GM19455 (cell line): ENCODE data around the gene ADRA2C.

Experiments
- ATAC-seq: cut with Tn5 transposase; IDR thresholded peaks from one replicate; pipeline ENCODE4 v1.9.1; 2021; ENCODE audit not compliant: unreplicated experiment

The ADRA2C gene

DNA sequence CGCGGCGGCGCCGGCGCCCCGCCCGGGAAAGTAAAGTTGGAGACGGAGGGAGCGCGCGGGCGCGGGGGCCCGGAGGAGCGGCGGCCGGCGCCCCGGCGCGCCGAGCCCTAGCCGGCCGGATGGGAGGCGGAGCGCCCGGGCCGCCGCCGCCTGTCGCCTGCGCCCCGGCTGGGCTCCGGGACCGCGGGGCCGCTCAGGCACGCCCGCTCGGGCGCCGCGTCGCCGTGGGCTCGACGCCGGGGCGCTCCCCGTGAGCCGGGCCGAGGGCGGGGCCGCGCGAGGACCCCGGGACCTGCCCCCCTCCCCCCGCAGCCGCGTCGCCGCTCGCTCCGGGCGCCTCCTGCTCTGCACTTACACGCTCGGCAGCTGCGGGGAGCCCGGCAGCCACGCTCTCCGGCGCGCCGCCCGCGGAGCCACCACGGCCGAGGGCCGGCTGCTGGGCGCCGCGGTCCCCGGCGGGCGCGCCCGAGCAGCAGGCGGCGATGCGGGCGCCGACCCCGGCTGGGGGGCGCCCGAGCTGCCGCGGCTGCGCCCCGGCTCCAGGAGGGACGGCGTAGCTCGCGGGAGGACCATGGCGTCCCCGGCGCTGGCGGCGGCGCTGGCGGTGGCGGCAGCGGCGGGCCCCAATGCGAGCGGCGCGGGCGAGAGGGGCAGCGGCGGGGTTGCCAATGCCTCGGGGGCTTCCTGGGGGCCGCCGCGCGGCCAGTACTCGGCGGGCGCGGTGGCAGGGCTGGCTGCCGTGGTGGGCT is at the start of gene ADRA2C:
Gene ADRA2C (plus strand): TSS at position 350 of the 749 bp plus-strand sequence. CDS start 222 bp downstream, at position 572.
- no peak for ATAC-seq

- ATAC-seq = no peak
Observed at GRCh38 chr4:3716631-3717235, 49.5 kb upstream of the ADRA2C start.

DNA sequence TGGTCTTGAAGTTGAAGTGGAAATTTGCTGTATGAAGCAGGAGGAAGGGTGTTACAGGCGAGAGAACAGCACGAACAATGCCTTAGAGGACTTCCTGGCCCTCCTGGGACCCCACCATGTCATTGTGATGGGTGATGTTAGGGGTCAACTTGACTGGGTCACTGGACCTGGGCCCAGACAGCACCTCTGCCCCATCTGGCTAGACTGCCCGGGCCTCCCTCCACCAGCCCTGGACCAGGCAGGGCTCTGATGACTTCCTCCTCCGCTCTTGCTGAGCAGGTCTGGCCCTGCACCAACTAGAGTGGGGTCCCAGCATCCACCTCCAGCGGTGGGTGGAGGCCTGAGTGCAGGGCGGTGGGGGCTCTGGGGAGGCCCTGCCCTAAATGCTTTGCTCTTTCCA is 48.9 kb upstream of the ADRA2C start:
- ATAC-seq = no peak

GRCh38 chr4:3718462-3718861 is 47.7 kb upstream of the ADRA2C start:
- ATAC-seq = no peak

GRCh38 chr4:3719191-3719590 is 47.0 kb upstream of the ADRA2C start:
- no peak for ATAC-seq

DNA sequence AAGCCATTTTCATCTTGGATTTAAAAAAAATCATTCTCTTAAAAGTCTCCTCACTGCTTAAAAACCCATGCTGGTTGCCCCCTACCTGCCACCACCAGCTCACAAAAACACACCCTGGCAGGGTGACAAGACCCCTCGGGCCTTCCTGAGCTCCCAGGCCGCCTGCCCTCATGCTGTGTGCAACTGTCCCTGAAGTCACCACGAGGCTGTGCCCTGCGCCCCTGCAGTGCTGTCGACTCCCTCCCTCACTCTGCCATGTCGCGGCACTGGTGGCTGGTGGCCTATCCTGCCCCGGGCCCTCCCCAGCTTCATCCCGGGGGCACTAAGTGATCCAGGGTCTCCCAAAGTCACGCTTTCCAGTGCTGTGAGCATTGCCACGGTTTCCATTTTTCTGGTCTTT is 46.3 kb upstream of the ADRA2C start:
- ATAC-seq = no peak

GRCh38 chr4:3720466-3720865 is 45.7 kb upstream of the ADRA2C start:
- no peak for ATAC-seq

DNA sequence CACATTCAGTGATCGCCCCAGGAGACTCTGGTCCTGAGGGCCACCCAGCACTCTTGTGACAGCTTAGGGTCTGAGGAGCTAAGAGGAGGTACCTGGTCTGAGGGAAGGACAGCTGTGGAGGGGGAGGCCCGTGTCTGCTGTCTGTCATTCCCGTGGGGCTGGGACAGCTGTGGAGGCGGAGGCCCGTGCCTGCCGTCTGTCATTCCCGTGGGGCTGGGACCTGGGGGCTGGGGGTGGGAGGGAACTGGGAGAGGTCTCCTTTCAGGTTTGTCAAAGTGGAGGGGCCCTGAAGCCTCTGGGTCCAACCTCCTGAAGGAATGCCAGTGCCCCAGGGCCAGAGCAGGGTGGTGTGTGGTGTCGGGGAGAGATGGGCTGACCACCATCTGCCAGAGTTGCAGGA is 45.0 kb upstream of the ADRA2C start:
- ATAC-seq = no peak

DNA sequence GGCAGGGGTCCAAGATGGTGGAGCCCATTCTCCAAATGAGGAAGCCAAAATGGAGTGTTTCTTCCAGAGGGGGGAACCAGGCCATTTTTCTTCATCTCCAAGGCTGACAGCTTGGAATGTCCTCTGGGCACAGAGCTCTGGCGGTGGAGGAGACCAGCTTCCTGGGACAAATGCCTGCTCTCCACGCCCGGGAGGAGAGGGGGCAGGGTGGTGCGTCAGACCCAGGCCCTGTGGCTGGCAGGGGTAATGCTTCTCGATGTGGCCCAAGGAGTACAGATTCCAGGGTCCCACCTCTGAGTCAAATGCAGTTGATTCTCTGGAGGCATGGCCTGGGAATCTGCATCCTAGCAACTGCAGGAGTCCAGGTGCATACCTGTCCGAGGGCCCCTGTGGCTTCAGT is 44.6 kb upstream of the ADRA2C start:
- ATAC-seq = no peak

DNA sequence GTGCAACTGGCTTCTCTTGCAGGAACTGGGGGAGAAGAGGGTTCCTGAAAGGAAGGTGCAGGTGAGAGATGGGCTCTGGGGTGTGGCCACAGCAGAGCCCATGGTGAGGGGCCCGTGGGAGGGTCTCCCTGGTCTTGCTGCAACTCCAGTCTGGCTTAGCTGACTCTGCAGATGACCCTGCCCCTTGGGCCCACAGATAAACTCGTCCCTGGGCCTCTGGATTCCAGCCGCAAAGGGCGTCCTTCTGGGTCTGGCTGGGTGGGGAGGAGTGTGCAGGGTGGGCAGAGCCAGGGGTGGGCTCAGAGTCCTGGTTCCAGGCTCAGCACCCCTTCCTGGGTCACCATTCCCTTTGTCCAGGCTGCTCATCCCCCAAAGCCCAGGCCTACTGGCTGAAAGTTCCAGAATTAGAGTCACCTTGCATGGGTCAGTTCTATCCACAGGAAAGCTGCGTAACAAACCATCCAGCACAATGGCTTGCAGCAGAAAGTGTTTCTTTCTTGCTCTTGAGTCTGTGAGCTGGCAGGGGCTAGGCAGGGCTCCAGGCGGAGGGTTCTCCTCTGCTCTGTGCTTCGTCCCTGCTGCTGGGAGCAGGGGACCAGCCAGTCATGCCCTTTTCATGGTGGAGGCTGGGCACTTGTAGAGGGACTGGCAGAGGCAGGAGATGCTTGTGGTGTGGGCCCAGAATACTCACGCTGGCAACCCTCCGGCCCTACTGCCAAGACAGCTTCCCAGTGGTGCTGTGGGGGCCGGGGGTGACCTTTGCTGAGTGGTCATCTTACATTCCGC is 43.5 kb upstream of the ADRA2C start:
- no peak for ATAC-seq

- ATAC-seq = no peak
Observed at GRCh38 chr4:3723232-3723642, 42.9 kb upstream of the ADRA2C start.

DNA sequence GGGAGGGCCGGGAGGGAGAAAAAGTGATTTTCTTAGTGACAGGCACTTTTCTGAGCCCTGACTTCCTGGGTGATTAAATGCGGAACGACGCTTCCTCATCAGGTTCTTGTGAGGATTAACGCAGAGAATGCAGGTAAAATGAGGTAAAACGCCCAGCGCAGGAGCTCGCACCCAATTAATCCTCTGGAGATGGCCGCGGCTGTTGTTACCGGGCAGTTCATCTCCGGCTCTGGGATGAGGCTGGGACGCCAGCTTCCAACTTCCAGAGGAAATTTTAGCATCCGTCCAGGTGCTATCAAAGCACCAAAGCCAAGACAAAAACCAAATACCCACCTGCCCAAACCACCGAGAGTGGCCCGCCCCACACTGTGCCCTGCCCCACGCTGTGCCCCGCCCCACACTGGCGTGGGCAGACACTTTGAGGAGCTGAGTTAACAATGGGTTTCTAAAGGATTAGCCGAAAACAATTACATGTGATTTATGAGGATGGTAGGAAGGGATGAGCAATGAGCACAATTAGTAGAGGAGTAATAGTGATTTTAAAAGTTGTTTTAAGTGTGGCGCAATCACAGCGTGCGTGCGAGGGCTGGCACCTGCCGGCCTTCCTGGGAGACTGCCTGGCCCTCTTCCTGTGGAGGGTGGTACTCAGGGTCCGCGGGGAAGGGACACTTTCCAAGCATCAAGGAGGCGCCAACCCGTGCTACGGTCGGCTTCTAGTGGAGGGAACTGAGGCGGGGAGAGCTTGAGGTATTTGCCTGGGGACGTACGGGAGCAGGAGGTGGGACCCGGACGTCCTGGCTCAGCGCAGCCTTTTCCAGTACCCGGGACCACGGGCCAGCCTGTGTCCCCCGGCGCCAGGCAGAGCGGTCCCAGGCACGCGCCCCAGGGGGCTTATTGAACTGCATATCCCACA is 41.6 kb upstream of the ADRA2C start:
- no peak for ATAC-seq

GRCh38 chr4:3725936-3726870 is 40.0 kb upstream of the ADRA2C start:
- no peak for ATAC-seq

DNA sequence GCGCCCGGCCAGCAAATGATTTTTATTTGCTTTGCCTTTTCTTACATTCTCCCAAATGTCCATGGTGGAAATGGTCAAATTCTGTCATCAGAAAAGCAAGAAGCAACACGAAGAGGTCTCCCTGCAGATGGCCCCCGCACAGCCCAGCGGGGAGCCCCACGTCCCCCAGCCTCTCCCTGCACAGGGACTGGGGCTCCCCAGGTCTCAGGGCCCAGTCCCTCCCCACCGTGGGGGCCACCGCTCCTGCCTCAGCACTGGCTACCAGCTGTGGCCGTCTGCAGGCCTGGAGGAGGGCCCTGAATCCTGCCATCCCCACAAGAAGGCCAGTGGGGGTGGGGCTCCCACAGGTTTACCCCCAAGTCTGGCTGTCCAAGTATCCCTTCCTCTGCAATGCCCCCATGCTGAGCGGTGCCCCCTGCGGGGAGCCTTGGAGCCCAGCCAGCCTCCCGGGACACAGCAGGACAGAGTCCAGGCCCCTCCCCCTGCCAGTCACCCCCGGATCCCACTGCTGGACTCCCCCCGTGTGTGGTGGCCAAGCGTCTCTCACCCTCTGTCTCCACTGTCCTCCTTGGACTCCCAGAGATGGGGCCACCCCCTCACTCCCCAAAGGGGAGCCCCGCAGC is 38.2 kb upstream of the ADRA2C start:
- ATAC-seq = no peak

DNA sequence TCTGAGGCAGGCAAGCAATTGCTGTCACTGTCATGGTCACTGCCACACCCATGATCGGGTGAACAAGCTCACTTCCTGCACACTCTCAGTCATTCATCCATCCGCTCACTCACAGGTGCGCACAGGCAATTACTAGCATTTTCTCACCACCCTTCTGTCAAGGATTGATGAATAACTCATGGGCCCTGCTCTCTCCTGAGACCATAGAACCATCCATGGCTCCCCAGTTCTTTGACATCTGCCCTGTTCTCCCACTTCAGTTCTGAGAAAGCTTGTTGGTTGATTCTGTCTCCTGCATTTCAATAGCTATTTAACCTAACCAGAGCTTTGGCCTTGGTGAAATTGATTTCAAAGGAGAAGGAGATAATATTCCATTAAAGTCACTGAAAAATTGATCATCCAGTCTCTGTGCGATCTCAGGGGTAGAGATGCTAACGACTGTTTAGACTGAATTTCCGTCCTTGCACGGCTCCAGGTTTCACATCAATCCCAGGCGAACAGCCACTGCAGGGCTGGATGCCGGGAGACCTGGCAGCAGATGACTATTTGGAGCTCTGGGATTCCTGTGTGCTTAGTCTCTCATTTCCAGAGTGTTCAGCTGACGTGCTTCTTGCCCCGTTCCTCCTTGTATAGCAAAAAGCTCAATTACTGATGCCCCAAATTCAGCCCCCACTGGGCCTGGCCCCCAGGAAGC is 36.9 kb upstream of the ADRA2C start:
- no peak for ATAC-seq

DNA sequence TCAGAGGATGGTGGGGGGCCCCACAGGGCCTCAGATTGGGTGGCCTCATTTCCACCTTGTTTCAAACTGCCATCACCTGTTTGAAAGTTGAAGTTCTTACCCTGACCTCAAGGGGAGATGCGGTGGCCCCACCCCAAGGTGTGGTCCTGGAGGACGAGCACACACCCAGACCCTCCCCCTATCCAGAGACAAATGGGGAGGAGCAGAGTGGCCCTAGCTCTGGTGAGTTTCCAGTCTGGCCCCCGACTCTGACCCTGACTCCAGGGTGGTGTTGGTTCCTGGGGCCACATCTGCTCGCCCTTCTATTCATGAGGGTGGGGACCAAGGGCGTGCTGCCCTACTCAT is 36.3 kb upstream of the ADRA2C start:
- ATAC-seq = no peak

DNA sequence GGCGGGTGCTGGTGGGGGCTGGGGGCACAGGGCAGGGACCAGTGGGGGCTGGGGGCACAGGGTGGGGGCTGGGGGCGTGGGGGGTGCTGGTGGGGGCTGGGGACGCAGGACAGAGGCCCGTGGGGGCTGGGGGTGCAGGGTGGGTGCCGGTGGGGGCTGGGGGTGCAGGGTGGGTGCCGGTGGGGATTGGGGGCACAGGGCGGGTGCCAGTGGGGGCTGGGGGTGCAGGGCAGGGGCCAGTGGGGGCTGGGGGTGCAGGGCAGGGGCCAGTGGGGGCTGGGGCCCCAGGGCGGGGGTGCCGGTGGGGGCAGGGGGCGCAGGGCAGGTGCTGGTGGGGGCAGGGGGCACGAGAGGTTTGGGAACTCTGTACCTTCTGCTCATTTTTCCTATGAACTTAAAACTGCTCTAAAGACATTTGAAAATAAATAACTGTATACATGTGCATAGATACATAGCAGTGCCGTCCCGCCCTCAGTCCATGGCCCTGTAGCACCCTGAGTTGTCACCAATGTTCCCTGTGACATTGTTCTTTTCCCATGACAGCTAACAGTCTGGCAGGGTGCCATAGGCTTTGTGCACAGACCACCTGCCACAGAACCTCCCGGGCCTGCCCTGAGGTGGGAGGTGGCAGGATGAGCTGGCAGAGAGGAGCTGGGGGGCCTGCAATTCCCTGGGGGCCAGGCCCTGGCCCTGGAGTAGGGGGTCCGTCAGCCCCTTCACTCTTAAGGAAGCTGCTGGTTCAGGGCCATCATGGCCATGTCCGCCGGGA is 35.6 kb upstream of the ADRA2C start:
- no peak for ATAC-seq
